WTC11 (cell line): ENCODE measurements around the gene TREML1. TPM values are rescaled to one million over a fixed set of nuclear protein-coding genes. Genes with fewer than 3 reads are reported as not detected.
A peak's percentile ranks its signal among the peaks of the same experiment; 100 is the strongest.

Source experiments
- ATAC-seq: fragments of 200-7000 bp; cut with Tn5 transposase; 2 replicates; pipeline ENCODE4 v1.10.0; 2021; ENCODE audit warnings: mild to moderate bottlenecking, moderate library complexity
- CTCF ChIA-PET: fragments of 300-600 bp; sonication (Branson Sonifier 250); formaldehyde crosslinking; loops from one replicate; lab custom pipeline; 2021; ENCODE audit warnings: antibody characterized with exemption; lab: Charles Lee
- POLR2A ChIA-PET: fragments of 350-600 bp; sonication (Branson Sonifier 250); formaldehyde crosslinking; loops from one replicate; lab custom pipeline; 2021; ENCODE audit warnings: antibody characterized with exemption; lab: Charles Lee
- DNase-seq: peaks from one replicate; pipeline ENCODE4 v3.0.0; 2021; ENCODE audit warnings: low spot score
- H3K27ac Mint-ChIP-seq: 2 replicates; pipeline ENCODE4 v1.8.0; 2021; ENCODE audit warnings: mixed read lengths
- H3K27me3 Mint-ChIP-seq: 2 replicates; pipeline ENCODE4 v1.8.0; 2021; ENCODE audit warnings: low read depth, mild to moderate bottlenecking, moderate library complexity, mixed read lengths
- H3K36me3 Mint-ChIP-seq: 2 replicates; pipeline ENCODE4 v1.8.0; 2021; ENCODE audit warnings: mixed read lengths
- H3K4me1 Mint-ChIP-seq: 2 replicates; pipeline ENCODE4 v1.8.0; 2022; ENCODE audit warnings: mixed read lengths
- H3K4me3 Mint-ChIP-seq: 2 replicates; pipeline ENCODE4 v1.8.0; 2021; ENCODE audit warnings: mild to moderate bottlenecking, moderate library complexity, mixed read lengths
- H3K9me3 Mint-ChIP-seq: 2 replicates; pipeline ENCODE4 v1.8.0; 2021; ENCODE audit warnings: mixed read lengths
- AR ChIP-seq: fragments of 250-450 bp; sonication (Bioruptor Pico); IDR thresholded peaks from 2 replicates; pipeline ENCODE4 v1.9.0; 2021; ENCODE audit warnings: mild to moderate bottlenecking
- ATF3 ChIP-seq: sonication (generic); formaldehyde crosslinking; conservative IDR thresholded peaks from 2 replicates; pipeline ENCODE4 v1.8.1; 2022; ENCODE audit warnings: mild to moderate bottlenecking, missing genetic modification reagents
- FOXP1 ChIP-seq: sonication (generic); formaldehyde crosslinking; IDR thresholded peaks from 2 replicates; pipeline ENCODE4 v1.8.0; 2022; ENCODE audit warnings: missing genetic modification reagents, mild to moderate bottlenecking, moderate library complexity, borderline replicate concordance
- GABPB1 ChIP-seq: sonication (generic); formaldehyde crosslinking; IDR thresholded peaks from 2 replicates; pipeline ENCODE4 v1.8.1; 2023; ENCODE audit warnings: mild to moderate bottlenecking, missing genetic modification reagents
- GTF2I ChIP-seq: fragments of 250-450 bp; sonication (Bioruptor Pico); conservative IDR thresholded peaks from 2 replicates; pipeline ENCODE4 v1.4.0; 2021; ENCODE audit warnings: mild to moderate bottlenecking
- MXD4 ChIP-seq: fragments of 250-450 bp; sonication (Bioruptor Pico); IDR thresholded peaks from 2 replicates; pipeline ENCODE4 v1.8.0; 2021; ENCODE audit warnings: mild to moderate bottlenecking, moderate library complexity, borderline replicate concordance
- MYBL2 ChIP-seq: sonication (generic); formaldehyde crosslinking; IDR thresholded peaks from 2 replicates; pipeline ENCODE4 v1.8.1; 2023; ENCODE audit warnings: mild to moderate bottlenecking, moderate library complexity, missing genetic modification reagents
- NR2C2 ChIP-seq: sonication (generic); formaldehyde crosslinking; IDR thresholded peaks from 2 replicates; pipeline ENCODE4 v1.8.0; 2022; ENCODE audit warnings: mild to moderate bottlenecking, missing genetic modification reagents
- OVOL2 ChIP-seq: fragments of 250-450 bp; sonication (Bioruptor Pico); IDR thresholded peaks from 2 replicates; pipeline ENCODE4 v1.9.0; 2021; ENCODE audit warnings: mild to moderate bottlenecking, borderline replicate concordance
- SMAD4 ChIP-seq: sonication (generic); formaldehyde crosslinking; IDR thresholded peaks from 2 replicates; pipeline ENCODE4 v1.8.0; 2022; ENCODE audit warnings: mild to moderate bottlenecking, missing genetic modification reagents
- ZBTB21 ChIP-seq: sonication (generic); formaldehyde crosslinking; IDR thresholded peaks from 2 replicates; pipeline ENCODE4 v1.8.1; 2023; ENCODE audit warnings: mild to moderate bottlenecking, missing genetic modification reagents, borderline replicate concordance
- ZNF263 ChIP-seq: sonication (generic); formaldehyde crosslinking; IDR thresholded peaks from 2 replicates; pipeline ENCODE4 v1.8.1; 2022; ENCODE audit warnings: low read depth, mild to moderate bottlenecking, moderate library complexity, missing genetic modification reagents
- ZNF425 ChIP-seq: fragments of 250-450 bp; sonication (Bioruptor Pico); conservative IDR thresholded peaks from 2 replicates; pipeline ENCODE4 v1.9.0; 2021; ENCODE audit warnings: mild to moderate bottlenecking
- ZNF532 ChIP-seq: fragments of 250-450 bp; sonication (Bioruptor Pico); IDR thresholded peaks from 2 replicates; pipeline ENCODE4 v1.9.0; 2021; ENCODE audit warnings: mild to moderate bottlenecking, borderline replicate concordance
- total RNA-seq: library from RNA; stranded (reverse); gene quantifications from 3 replicates; pipeline ENCODE4 v1.2.3, GENCODE V29; 2021

TREML1 gene
- total RNA-seq, 1 experiment from 2014 or later: not detected

GRCh38 chr6:41150671-41151070, 3.5 kb downstream of the TREML1 start:
- Mint-ChIP-seq H3K36me3 (no peaks in the 10 kb centered on the region), H3K27me3 (peaks cover 9% of the 10 kb centered on the region), H3K4me3 (no peak overlapping the region), H3K4me1 (peaks cover 11% of the 10 kb centered on the region), H3K9me3 (no peaks in the 10 kb centered on the region), H3K27ac (no peak overlapping the region)
- peak; percentile 75 for ATAC-seq
- ChIA-PET CTCF (interaction anchor here (1.3 to 1.5 kb wide), 2 partner anchors 32 to 49 kb away, joined by 4 to 5 read pairs; no protein-coding TSS in a partner anchor), POLR2A (no interaction called here)
- no peak for DNase-seq
- TF ChIP-seq MXD4 (CRISPR knock-in tag): no peak

GRCh38 chr6:41147917-41148316, 6.2 kb downstream of the TREML1 start:
- no peak for DNase-seq
- POLR2A ChIA-PET: interaction anchor here (0.5 kb wide), 1 partner anchor 733 kb away, joined by 4 read pairs; no protein-coding TSS in a partner anchor
- Mint-ChIP-seq H3K9me3 (no peaks in the 10 kb centered on the region), H3K27ac (no peak overlapping the region), H3K36me3 (no peaks in the 10 kb centered on the region), H3K4me3 (no peak overlapping the region), H3K27me3 (peaks cover 9% of the 10 kb centered on the region)
- ATAC-seq: no peak
- TF ChIP-seq GABPB1 (CRISPR knock-in tag): no peak
- TF ChIP-seq NR2C2: no peak
- TF ChIP-seq ZNF263 (CRISPR knock-in tag): no peak
- TF ChIP-seq, all 79 proteins: peak for 0
- H3K4me1 Mint-ChIP-seq: no peaks in the 10 kb centered on the region
- CTCF ChIA-PET: no interaction called here

GRCh38 chr6:41136911-41137310, 17.2 kb downstream of the TREML1 start:
- Mint-ChIP-seq H3K9me3 (no peaks in the 10 kb centered on the region), H3K4me1 (no peaks in the 10 kb centered on the region; the same call in 1 of the 2 replicates), H3K27ac (no peak overlapping the region), H3K4me3 (no peak overlapping the region), H3K36me3 (no peaks in the 10 kb centered on the region), H3K27me3 (no peaks in the 10 kb centered on the region)
- CTCF ChIA-PET: interaction anchor here (1.5 to 2.1 kb wide), 2 partner anchors 36 to 55 kb away, joined by 4 to 7 read pairs; no protein-coding TSS in a partner anchor
- DNase-seq (no peak), ATAC-seq (no peak)
- POLR2A ChIA-PET: no interaction called here
- TF ChIP-seq FOXP1 (CRISPR knock-in tag) (no peak), ZBTB21 (CRISPR knock-in tag) (no peak), SMAD4 (no peak)
- TF ChIP-seq, all 79 proteins: peak for 0

- no peaks in the 10 kb centered on the region for H3K27me3 Mint-ChIP-seq
- ChIA-PET POLR2A (interaction anchor here (0.6 kb wide), 1 partner anchor 13 kb away, joined by 3 read pairs; no protein-coding TSS in a partner anchor), CTCF (interaction anchor here (1.0 to 1.3 kb wide), 3 partner anchors 34 to 57 kb away, joined by 4 to 9 read pairs (median 5); no protein-coding TSS in a partner anchor)
- no peak overlapping the region for H3K27ac Mint-ChIP-seq
- peak; percentile 91 for ATAC-seq
- no peaks in the 10 kb centered on the region for H3K9me3 Mint-ChIP-seq
- H3K36me3 Mint-ChIP-seq: no peaks in the 10 kb centered on the region
- peak; percentile 26 for DNase-seq
- H3K4me3 Mint-ChIP-seq: no peak overlapping the region
- no peaks in the 10 kb centered on the region; the same call in 1 of the 2 replicates for H3K4me1 Mint-ChIP-seq
- TF ChIP-seq GTF2I (CRISPR knock-in tag) (no peak), ZNF425 (no peak), MYBL2 (CRISPR knock-in tag) (no peak), OVOL2 (CRISPR knock-in tag) (no peak), ATF3 (no peak), ZNF532 (CRISPR knock-in tag) (no peak), AR (CRISPR knock-in tag) (no peak)
These were observed 18.9 kb downstream of the TREML1 start for GRCh38 chr6:41135062-41135832.
